IPS DF 4.7 (cell line): ENCODE measurements around the gene C1QB.
"Not testable (repeated sequence)": the region's sequence is repeated elsewhere in the genome, so short reads cannot be mapped to it uniquely, and the experiment has no call there.

ENCODE experiments used
- DNase-seq: peaks from one replicate; pipeline ENCODE4 v3.0.0-alpha.2; 2013; ENCODE audit warnings: low spot score; ENCODE audit errors: extremely low read depth

C1QB gene

DNA sequence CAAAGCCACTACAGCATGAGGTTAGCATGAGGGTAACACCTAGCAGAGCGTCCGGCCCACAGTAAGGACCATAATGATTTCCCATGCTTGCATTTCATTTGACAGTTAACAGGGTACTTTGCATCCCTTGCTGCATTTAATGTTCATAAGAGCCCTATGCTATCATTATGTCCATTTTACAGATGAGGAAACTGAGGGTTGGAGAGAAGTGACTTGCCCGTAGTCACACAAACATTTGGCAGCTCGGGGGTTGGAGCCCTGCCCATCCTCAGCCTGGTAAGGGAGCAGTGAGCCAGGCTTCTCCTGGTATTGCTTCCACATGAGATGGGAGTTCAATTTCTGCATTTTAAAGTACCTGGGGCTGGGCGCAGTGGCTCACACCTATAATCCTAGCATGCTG lies 41.1 kb downstream of the C1QB start:
- DNase-seq: no peak

DNA sequence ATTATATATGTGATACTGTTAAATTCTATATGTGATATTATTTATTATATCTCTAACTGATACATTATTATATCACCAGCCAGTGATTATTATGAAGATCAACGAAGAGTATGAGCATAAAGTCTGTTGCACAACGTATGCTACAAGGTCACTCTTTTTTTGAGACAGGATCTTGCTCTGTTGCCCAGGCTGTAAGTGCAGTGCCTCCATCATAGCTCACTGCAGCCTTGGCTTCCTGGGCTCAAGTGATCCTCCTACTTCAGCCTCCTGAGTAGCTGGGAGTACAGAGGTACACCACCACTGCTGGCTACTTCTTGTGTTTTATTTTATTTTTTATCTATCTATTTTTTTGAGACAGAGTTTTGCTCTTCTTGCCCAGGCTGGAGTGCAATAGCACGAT lies 43.6 kb downstream of the C1QB start:
- no peak for DNase-seq

DNA sequence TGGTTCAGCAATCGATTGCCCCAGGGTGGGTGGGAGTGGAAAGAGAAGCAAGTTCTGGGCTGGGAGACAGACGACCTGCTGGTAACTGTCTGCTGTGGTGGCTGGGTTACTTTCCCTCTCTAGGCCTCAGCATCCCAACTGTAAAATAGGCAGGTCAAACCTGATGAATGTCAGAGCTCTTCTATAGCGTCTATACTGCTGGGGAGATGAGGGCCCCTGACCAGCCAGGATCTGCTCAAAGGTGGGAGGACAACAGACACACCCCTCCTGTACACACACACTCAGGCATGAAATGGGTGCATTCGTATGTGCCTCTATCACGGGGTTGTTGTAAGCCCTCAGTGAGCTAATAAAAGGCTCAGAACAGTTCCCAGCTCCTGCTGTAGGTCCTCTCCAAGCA lies 44.9 kb downstream of the C1QB start:
- no peak for DNase-seq

DNA sequence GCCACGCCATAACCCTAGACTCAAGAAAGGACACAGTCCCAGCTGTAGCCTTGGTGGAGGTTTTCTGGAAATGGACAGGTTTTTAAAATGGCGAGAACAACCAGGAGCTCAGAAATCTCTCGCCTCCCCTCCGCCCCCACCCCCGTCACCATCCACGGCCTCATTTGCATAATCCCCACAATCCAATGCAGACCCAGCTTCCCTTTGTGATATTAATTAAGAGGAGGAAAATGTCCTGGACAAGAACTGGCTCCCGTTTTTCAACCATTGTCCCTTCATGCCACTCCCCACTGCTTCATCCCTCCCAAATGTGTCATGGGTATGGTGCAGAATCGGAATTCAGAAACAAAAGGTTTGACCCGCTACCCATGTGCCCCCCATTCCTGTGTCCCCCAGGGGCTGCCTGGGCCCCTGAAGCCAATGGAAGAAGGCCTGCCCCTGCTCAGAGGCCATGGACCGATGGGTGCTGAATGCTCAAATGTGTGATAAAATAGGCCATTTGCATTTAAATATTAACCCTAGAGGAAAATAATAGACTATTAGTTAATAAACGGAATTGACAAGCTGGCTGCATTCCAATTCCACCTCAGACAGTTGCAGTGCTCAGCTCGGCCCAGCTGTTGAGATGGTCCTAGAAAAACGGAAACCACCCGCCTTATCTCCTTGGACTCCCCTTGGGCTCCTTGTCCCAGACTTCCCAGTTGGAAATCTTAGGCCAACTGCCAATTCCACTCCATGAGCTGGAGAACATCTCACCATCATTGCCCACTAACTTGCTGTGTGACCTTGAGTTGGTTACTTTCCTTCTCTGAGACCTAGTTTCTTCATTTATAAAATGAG lies 46.9 kb downstream of the C1QB start:
- DNase-seq: no peak

DNA sequence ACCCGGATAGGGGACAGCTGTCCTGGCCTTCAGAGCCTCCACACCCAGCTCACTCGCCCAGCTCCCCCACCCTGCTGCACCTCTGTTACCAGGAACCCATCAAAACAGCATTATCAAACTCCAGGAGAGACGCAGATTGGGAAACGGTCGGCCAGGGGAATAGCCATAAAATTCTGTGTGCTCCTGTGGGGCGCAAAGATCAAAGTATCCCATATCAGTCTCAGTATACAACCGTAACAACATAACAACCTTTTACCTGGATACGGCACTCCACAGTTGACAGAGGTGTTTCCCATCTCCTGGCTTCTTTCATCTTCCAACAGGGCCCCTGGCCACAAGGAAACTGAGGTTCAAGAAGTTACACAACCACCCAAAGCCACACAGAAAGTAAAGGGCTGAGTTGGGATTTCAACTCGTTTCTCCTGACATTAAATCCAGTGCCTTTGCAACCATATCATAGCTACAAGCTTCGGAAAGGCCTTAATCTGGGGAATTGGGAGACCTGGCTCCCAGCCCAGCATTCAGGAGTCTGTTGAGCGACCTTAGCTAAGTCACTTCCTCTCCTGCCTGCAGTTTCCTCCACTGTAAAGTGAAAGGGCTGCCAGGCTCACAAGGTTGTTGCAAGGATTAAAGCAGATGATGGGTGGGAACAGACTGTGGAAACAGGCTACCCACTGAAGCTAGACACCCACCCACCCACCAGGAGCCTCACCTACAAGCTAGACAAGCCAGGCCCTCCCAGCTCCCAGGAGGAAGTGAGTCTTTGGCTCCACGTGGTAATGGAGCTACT lies 49.5 kb downstream of the C1QB start:
- no peak for DNase-seq

DNA sequence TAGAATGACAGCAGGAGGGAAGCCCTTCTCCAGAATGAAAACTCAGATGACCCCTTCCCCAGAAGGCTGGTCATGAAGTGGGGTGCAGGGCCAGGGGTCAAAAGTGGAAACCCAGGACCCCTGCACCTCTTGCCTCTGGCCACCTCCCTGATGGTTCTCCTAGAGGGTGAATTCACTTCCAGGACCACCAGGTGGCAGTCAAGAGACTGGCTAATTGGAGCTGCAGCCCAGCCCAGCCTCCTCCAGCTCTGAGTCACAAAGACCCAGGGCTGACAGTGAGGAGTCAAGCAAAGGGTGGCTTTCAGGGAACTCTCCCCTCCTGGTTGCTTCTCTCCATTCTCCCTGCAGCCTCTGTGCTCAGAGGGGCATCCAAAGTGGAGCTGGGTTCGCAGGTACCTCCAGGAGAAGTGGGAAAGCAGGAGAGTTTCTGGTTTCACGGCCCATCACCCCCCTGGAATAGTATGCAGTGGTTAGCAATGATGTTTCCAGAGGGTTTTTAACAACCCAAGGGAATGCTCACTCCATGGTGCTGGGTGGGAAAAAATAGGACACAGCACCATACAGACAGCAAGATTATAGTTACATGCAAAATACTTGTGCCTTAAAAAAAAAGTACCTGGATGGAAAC lies 51.5 kb downstream of the C1QB start:
- DNase-seq: peak; percentile 56

DNA sequence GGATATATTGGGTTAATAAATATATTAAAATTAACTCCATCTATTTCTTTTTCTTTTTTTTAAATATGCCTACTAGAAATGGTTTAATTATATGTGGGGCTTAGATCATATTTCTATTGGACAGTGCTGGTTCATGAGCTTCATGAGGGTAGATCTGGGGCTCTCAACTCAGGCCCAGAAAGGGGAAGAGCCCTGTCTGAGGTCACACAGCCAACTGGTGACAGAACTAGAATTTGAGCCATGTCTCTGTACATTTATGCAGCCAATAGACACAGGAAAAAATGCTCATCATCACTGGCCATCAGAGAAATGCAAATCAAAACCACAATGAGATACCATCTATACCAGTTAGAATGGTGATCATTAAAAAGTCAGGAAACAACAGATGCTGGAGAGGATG lies 52.5 kb downstream of the C1QB start:
- no peak for DNase-seq

DNA sequence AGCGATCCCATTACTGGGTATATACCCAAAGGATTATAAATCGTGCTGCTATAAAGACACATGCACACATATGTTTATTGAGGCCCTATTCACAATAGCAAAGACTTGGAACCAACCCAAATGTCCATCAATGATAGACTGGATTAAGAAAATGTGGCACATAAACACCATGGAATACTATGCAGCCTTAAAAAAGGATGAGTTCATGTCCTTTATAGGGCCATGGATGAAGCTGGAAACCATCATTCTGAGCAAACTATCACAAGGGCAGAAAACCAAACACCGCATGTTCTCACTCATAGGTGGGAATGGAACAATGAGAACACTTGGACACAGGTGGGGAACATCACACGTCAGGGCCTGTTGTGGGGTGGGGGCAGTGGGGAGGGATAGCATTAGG lies 53.1 kb downstream of the C1QB start:
- not testable (repeated sequence) for DNase-seq

DNA sequence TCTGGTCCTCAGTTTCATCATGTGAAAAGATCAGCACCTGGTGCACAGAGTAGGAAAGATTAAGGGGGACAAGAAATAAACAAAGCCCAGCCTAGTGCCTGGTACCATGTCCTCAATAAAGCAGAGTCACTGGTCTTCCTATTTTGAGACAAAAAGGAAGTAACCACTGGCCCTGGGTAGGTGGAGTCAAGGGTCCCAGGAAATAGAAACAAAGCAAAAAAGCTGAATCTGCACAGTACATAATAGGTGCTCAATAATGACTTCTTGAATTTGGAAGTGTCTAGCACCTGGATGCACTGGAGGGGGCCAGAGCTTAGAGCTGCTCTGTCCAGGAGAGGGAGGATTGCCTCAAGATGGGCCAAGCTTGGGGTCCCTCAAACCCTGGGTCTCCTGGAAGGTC lies 55.7 kb downstream of the C1QB start:
- DNase-seq: no peak

DNA sequence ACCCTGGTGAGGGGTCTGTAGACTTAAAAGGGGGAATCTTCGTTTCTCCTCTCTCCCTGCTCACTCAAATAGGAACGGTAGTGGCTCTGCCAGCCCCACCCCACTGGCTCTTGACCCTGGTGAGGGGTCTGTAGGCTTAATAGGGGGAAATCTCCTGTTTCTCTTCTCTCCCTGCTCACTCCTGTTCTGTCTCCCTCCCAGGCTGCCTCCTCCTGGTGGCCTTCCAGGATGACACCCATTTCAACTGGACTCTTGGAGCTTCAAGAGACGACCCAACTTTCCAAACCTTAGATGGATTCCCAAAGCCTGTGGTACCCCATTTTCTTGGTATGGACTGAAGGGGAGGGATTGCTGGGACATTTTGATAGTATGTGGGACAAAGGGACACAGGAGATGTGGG lies 56.2 kb downstream of the C1QB start:
- DNase-seq: no peak

DNA sequence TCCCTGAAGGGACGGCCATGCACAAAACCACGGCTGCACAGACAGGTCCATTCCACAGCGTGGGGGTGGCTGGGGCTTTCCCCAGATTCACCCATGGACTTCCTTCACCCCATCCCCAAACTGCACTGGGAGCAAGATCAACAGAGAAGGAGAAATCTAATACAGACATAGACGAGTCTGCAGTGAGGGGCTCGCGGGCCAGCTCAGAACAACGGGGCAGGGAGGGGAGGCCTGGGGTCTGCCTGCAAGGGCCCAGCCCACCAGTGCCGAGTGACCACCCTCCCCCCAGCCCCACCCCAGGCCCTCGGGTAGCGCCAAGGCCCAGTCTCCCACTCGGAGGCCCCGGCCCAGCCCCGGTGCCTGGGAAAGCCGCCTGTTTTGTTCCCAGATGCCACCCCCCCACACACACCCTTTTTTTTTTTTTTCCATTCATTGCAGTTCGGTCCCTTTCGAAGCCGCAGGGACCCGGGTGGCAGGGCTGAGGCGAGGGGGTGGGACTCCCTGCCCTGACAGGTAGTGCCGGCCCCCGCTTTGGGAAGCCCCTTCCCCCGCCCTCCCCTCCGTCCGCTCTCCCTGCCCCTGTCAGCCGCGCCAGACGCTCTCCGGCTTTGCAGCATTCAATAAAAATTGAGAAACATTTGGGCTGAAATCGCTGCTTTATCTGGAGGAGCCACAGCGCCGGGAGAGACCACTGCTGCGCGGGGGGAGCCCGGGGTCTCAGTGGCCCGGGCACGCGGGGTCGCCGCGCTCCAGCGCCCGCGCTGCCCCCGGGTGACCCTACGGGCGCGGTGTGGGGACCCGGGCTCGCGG lies 57.1 kb downstream of the C1QB start:
- DNase-seq: no peak

DNA sequence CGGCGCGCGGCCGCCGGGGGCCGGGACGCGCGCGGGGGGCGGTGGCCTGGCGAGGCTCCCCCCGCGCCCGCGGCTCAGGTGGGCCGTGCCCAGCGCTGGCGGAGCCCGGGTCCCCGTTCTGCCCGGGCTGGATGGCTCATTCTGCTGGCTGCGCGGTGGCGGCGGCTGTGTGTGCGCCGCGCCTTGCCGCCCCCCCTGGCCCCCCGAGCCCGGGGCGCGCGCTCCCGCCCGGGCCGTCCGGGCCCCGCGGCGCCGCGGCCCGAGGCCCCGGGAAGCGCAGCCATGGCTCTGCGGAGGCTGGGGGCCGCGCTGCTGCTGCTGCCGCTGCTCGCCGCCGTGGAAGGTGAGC lies 57.6 kb downstream of the C1QB start, which contains the start of gene EPHB2:
EPHB2 (plus strand) TSS at position 139 of the 349 bp plus-strand sequence; CDS start at position 283, 144 bp downstream.
- no peak for DNase-seq

DNA sequence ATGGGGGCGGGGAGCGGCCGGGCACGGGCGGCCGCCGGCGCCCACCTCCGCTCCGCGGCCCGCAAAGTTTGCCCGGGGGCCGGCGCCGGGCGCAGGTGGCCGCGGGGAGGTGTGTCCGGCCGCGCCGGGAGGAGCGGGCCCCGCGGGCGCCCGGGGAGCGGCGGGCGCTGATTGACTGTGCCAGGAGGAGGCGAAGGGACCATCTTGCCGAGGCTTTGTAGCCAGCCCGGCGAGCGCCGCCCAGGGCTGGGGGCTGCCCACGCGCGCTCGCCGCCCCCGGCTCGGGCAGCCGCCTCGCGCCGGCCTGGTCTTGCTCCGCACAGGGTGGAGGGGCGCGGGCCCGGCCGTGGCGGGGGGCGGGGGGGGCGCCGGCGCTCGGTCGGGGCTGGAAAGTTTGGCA lies 58.0 kb downstream of the C1QB start:
- DNase-seq: no peak
